PFSK-1 (cell line): Measurements from ENCODE around the gene PTPRN2.

ENCODE experiments used
- FOXP2 ChIP-seq: optimal IDR thresholded peaks from 2 replicates; pipeline ENCODE3; 2011; ENCODE audit warnings: borderline replicate concordance, control low read depth, inconsistent platforms; ENCODE audit not compliant: insufficient read depth; ENCODE audit errors: extremely low read length, extremely low read depth
- POLR2AphosphoS5 ChIP-seq: IDR thresholded peaks from 2 replicates; pipeline ENCODE4 v1.6.1; 2012; ENCODE audit warnings: low read depth, mild to moderate bottlenecking, control low read depth, low read length, moderate library complexity
- SIN3A ChIP-seq: IDR thresholded peaks from 2 replicates; pipeline ENCODE4 v1.6.1; 2012; ENCODE audit warnings: mild to moderate bottlenecking, low read length, moderate library complexity, borderline replicate concordance; ENCODE audit not compliant: insufficient read depth
- TAF1 ChIP-seq: IDR thresholded peaks from 2 replicates; pipeline ENCODE4 v1.6.1; 2012; ENCODE audit warnings: low read length, control low read depth, borderline replicate concordance; ENCODE audit not compliant: insufficient read depth
- TF ChIP-seq, protein P1 (sequence below), 2 experiments: IDR thresholded peaks; 2 replicates each; pipeline versions ENCODE4 v1.6.1 to v1.8.0; 2011 to 2012; ENCODE audit warnings: low read depth in 2 of 2, low read length in 2 of 2, control low read depth in 1 of 2, inconsistent platforms in 1 of 2, mild to moderate bottlenecking in 1 of 2, moderate library complexity in 1 of 2; ENCODE audit not compliant: insufficient read depth in 1 of 2

PTPRN2 gene

GRCh38 chr7:158569858-158570323, 17.7 kb downstream of the PTPRN2 start:
- no peak for TF ChIP-seq SIN3A
- no peak for TF ChIP-seq FOXP2
- no peak for TF ChIP-seq TAF1
- TF ChIP-seq, protein P1, sequence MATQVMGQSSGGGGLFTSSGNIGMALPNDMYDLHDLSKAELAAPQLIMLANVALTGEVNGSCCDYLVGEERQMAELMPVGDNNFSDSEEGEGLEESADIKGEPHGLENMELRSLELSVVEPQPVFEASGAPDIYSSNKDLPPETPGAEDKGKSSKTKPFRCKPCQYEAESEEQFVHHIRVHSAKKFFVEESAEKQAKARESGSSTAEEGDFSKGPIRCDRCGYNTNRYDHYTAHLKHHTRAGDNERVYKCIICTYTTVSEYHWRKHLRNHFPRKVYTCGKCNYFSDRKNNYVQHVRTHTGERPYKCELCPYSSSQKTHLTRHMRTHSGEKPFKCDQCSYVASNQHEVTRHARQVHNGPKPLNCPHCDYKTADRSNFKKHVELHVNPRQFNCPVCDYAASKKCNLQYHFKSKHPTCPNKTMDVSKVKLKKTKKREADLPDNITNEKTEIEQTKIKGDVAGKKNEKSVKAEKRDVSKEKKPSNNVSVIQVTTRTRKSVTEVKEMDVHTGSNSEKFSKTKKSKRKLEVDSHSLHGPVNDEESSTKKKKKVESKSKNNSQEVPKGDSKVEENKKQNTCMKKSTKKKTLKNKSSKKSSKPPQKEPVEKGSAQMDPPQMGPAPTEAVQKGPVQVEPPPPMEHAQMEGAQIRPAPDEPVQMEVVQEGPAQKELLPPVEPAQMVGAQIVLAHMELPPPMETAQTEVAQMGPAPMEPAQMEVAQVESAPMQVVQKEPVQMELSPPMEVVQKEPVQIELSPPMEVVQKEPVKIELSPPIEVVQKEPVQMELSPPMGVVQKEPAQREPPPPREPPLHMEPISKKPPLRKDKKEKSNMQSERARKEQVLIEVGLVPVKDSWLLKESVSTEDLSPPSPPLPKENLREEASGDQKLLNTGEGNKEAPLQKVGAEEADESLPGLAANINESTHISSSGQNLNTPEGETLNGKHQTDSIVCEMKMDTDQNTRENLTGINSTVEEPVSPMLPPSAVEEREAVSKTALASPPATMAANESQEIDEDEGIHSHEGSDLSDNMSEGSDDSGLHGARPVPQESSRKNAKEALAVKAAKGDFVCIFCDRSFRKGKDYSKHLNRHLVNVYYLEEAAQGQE (IDR thresholded peaks at IDR 0.05; ENCODE audit: insufficient read depth in 1 of 2, low read depth in 2 of 2, low read length in 2 of 2) = no peak
- no peak for TF ChIP-seq POLR2AphosphoS5

GRCh38 chr7:158568974-158569857, 18.4 kb downstream of the PTPRN2 start:
- no peak for TF ChIP-seq TAF1
- TF ChIP-seq, protein P1 (IDR thresholded peaks at IDR 0.05; ENCODE audit: insufficient read depth in 1 of 2, low read depth in 2 of 2, low read length in 2 of 2) = no peak
- TF ChIP-seq POLR2AphosphoS5 = no peak
- no peak for TF ChIP-seq SIN3A
- no peak for TF ChIP-seq FOXP2

- TF ChIP-seq FOXP2 (no peak), SIN3A (no peak), TAF1 (no peak), POLR2AphosphoS5 (no peak)
- TF ChIP-seq, protein P1 (IDR thresholded peaks at IDR 0.05; ENCODE audit: insufficient read depth in 1 of 2, low read depth in 2 of 2, low read length in 2 of 2) = no peak
Measured at GRCh38 chr7:158567153-158567603, 20.4 kb downstream of the PTPRN2 start.

DNA sequence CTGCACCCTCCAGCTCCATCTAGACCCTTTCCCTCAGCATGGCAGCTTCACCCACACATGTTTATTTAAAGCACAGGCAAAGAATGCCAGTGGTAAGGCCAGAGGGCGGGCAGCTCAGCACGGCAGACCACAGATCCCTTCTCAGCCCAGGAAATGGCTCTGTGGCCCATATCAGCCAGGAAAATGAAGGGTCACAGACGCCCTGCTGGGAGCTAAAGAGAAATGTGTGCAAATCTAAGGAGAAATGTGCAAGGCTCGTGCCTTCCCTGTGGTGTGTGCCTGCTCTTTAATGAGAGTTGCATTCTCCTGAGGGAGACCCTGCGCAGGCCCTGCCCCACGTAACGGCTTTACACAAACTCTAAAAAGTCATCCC, 23.0 kb downstream of the PTPRN2 start:
- TF ChIP-seq, protein P1 (IDR thresholded peaks at IDR 0.05; ENCODE audit: insufficient read depth in 1 of 2, low read depth in 2 of 2, low read length in 2 of 2) = no peak
- TF ChIP-seq TAF1 (no peak), SIN3A (no peak), POLR2AphosphoS5 (no peak), FOXP2 (no peak)
